ENCODE results near the gene ALDH1A3. TPM values are rescaled to one million over a fixed set of nuclear protein-coding genes. Genes with fewer than 3 reads are reported as not detected.

The ALDH1A3 gene
- total and polyA plus RNA-seq, 11 donors = 0.82 to 37.1 (median 4.7) TPM

DNA sequence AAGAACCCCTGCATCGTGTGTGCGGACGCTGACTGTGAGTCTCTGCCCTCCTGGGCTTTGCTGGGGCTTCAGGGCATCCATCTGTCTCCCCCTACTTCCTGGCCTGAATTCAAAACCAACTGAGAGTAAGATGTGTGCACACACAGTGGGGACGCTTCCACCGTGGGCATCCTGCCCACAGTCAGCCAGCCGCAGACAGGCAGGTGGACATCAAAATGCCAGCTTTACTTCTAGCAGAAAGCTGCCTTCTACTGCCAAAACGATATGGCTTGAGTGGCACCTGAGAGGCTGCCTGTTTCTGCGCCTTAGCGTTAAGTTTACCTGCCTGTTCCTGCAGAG, 18.5 kb downstream of the ALDH1A3 start:
- peaks cover 0 to 38% (median 17%) of the 10 kb centered on the region in 12 donors for H3K4me1 ChIP-seq
- ATAC-seq (no peak), DNase-seq (no peak)
- no peak for TF ChIP-seq POLR2A (IDR thresholded peaks at IDR 0.05)
- TF ChIP-seq, protein P1, sequence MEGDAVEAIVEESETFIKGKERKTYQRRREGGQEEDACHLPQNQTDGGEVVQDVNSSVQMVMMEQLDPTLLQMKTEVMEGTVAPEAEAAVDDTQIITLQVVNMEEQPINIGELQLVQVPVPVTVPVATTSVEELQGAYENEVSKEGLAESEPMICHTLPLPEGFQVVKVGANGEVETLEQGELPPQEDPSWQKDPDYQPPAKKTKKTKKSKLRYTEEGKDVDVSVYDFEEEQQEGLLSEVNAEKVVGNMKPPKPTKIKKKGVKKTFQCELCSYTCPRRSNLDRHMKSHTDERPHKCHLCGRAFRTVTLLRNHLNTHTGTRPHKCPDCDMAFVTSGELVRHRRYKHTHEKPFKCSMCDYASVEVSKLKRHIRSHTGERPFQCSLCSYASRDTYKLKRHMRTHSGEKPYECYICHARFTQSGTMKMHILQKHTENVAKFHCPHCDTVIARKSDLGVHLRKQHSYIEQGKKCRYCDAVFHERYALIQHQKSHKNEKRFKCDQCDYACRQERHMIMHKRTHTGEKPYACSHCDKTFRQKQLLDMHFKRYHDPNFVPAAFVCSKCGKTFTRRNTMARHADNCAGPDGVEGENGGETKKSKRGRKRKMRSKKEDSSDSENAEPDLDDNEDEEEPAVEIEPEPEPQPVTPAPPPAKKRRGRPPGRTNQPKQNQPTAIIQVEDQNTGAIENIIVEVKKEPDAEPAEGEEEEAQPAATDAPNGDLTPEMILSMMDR (IDR thresholded peaks at IDR 0.05) = no peak
- H3K4me3 ChIP-seq = no peak overlapping the region
- H3K27ac ChIP-seq = no peak overlapping the region
- no peaks in the 10 kb centered on the region for H3K36me3 ChIP-seq
- 83 to 91% (median 88%) methylated on average over 5 to 9 of the region's 9 CpGs for WGBS, 4 donors
- H3K27me3 ChIP-seq = peaks cover 0 to 11% (median 0%) of the 10 kb centered on the region in 9 donors
- intact Hi-C loops (cut with DNase I) = no loop called here
- H3K9me3 ChIP-seq = no peaks in the 10 kb centered on the region

DNA sequence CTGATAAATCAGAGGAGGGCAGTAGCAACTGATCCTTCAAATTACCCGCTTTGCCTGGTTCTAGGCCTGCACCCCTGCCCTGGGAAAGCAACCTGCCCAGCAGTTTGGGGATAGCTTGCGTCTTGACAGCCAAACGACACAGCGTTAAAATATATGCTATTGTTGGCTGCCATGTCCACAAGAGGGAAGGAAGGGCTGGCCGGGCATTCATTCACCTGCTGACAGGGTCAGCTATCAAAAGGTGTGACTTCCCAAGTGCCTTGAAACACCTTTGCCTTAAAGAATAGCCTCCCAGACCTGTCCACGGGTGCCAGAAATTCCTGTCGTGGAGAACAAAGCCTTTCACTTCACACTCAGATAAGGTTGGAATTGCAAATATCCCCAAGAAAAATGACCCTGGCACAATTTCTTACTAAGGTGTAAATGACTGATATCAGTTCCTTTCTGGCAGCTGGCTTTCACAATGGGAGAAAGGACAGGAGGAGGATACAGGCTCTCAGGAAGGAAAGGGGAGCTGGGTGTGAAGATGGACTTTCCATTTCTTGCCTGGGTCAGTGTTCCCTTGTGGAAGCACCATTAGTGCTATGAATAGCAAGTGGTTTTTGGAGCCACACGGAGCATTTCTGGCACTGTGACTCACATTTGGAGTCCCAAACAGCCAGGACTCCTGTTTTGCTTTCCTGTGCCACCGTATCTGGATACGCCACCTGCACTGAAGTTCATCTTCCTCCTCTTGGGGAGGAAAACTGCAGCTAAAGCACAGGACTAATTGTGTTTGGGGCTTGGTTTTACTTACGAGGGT, 19.2 kb downstream of the ALDH1A3 start:
- Histone ChIP-seq H3K27me3 (peaks cover 0 to 6% (median 0%) of the 10 kb centered on the region in 9 donors), H3K4me1 (peaks cover 0 to 41% (median 17%) of the 10 kb centered on the region in 12 donors), H3K9me3 (no peaks in the 10 kb centered on the region), H3K36me3 (no peaks in the 10 kb centered on the region), H3K27ac (no peak overlapping the region), H3K4me3 (no peak overlapping the region)
- no peak for DNase-seq
- no peak for TF ChIP-seq POLR2A (IDR thresholded peaks at IDR 0.05)
- TF ChIP-seq, protein P1 (IDR thresholded peaks at IDR 0.05) = no peak
- ATAC-seq = no peak
- intact Hi-C loops (cut with DNase I) = no loop called here
- 55 to 63% (median 60%) methylated on average over 11 of the region's 11 CpGs for WGBS, 4 donors

DNA sequence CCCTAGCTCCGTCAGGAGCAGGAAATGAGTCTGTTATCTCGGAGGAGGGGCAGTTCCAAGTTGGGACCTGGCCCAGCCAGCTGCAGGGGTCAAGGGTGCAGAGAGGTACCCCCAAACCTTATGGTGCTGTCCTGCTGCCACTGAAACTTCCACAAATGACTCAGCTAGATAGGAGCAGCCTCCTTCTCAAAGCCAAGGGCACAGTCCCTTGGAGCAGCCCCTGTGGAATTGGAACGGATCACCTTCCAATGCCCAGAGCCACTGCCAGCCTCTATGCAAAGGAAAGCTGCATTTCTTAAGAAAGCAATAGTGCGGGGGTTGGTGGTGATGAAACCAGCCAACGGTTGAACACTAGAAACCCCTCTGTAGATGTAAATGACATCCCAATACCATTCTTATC, 20.0 kb downstream of the ALDH1A3 start:
- 57 to 67% (median 63%) methylated on average over 5 of the region's 5 CpGs for WGBS, 4 donors
- peaks cover 0 to 41% (median 17%) of the 10 kb centered on the region in 12 donors for H3K4me1 ChIP-seq
- ATAC-seq (no peak), DNase-seq (no peak)
- no peak for TF ChIP-seq POLR2A (IDR thresholded peaks at IDR 0.05)
- TF ChIP-seq, protein P1 (IDR thresholded peaks at IDR 0.05) = no peak
- H3K36me3 ChIP-seq = no peaks in the 10 kb centered on the region
- intact Hi-C loops (cut with DNase I) = no loop called here
- no peak overlapping the region for H3K27ac ChIP-seq
- no peaks in the 10 kb centered on the region for H3K9me3 ChIP-seq
- H3K4me3 ChIP-seq = no peak overlapping the region
- peaks cover 0 to 6% (median 0%) of the 10 kb centered on the region in 9 donors for H3K27me3 ChIP-seq

DNA sequence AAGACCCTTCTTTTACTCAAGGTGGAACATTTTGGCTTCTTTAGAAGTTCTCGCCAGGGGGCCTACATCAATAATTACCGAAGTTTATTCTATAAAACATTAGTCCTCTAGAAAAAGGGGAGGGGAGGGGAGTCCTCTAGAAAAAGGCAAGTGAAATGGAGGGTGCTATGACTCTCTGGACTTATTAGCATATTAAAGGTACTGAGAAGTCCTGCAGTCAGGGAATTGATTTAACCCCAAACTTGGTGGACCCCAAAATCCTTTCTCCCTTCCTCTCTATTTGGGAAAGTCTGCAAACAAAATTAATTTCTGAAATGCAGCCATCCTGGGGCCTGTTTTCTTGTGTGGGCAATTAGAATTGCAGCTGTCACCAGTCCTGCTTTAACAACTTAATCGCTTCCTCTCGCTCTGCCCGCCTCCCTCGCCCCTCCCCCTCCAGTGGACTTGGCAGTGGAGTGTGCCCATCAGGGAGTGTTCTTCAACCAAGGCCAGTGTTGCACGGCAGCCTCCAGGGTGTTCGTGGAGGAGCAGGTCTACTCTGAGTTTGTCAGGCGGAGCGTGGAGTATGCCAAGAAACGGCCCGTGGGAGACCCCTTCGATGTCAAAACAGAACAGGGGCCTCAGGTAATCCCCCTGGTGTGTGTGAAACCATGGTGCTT, 20.6 kb downstream of the ALDH1A3 start:
- DNase-seq = no peak
- ATAC-seq = no peak
- WGBS, 4 donors = 69 to 82% (median 73%) methylated on average over 13 of the region's 13 CpGs
- H3K4me1 ChIP-seq = peaks cover 0 to 41% (median 17%) of the 10 kb centered on the region in 12 donors
- H3K9me3 ChIP-seq = no peaks in the 10 kb centered on the region
- TF ChIP-seq, protein P1 (IDR thresholded peaks at IDR 0.05) = no peak
- TF ChIP-seq POLR2A (IDR thresholded peaks at IDR 0.05) = no peak
- H3K4me3 ChIP-seq = no peak overlapping the region
- H3K27me3 ChIP-seq = peaks cover 0 to 6% (median 0%) of the 10 kb centered on the region in 9 donors
- no peaks in the 10 kb centered on the region for H3K36me3 ChIP-seq
- intact Hi-C loops (cut with DNase I) = loop anchor here in 1 of 10 donors (10.0 kb wide), 1 partner anchor 355 kb away; the partner anchor contains the start of gene CHSY1
- H3K27ac ChIP-seq = peak overlapping the region in 3 of 12 donors; percentile 0 to 79 (median 77)
